Psoas muscle (tissue), 8 donors: ENCODE data around the gene KLF1. TPM values are rescaled to one million over a fixed set of nuclear protein-coding genes. Genes with fewer than 3 reads are reported as not detected.
A peak's percentile ranks its signal among the peaks of the same experiment; 100 is the strongest.

Experiments
- ATAC-seq, 4 donors: fragments of 200-7000 bp; cut with Tn5 transposase; one replicate each; pipeline ENCODE4 v1.9.1; 2020; ENCODE audit warnings: moderate library complexity in 3 of 4, mild to moderate bottlenecking in 2 of 4
- DNase-seq, 2 donors: peaks; one replicate each; pipeline ENCODE4 v3.0.0-alpha.2; 2020
- H3K27ac ChIP-seq: fragments of 200-600 bp; one replicate; pipeline ENCODE4 v1.8.0; 2022
- H3K27me3 ChIP-seq, 3 donors: fragments of 200-600 bp in 1 of 3; one replicate each; pipeline versions ENCODE4 v1.6.1 to v1.8.0; 2013 to 2022; ENCODE audit warnings: low read length in 2 of 3, mild to moderate bottlenecking in 2 of 3, moderate library complexity in 1 of 3; ENCODE audit not compliant: insufficient read depth in 3 of 3
- H3K36me3 ChIP-seq, 2 donors: fragments of 200-600 bp in 1 of 2; one replicate each; pipeline versions ENCODE4 v1.6.1 to v1.8.0; 2013 to 2022; ENCODE audit warnings: low read depth in 1 of 2, mild to moderate bottlenecking in 1 of 2, moderate library complexity in 1 of 2; ENCODE audit not compliant: insufficient read depth in 1 of 2
- H3K4me1 ChIP-seq: fragments of 200-600 bp; one replicate; pipeline ENCODE4 v1.8.0; 2022
- H3K4me3 ChIP-seq: fragments of 200-600 bp; one replicate; pipeline ENCODE4 v1.8.0; 2022; ENCODE audit warnings: mild to moderate bottlenecking
- H3K9me3 ChIP-seq: fragments of 200-600 bp; one replicate; pipeline ENCODE4 v1.8.0; 2022
- WGBS, 3 donors: extraction: QIAGEN DNeasy Blood & Tissue Kit; methylation state at CpG; one replicate each; pipeline versions ENCODE4 v1.1.6 to v1.1.7; 2013; 5-methylcytosine and 5-hydroxymethylcytosine counted together
- intact Hi-C, 2 donors: fragments of 100-400 bp; cut with DNase I; formaldehyde crosslinking; loops; one replicate each; pipeline versions ENCODE4 v1.11.0 to v1.14.2; 2022
- polyA plus RNA-seq, 3 donors: library from polyadenylated mRNA; stranded (reverse); fragments of 200-250 nt; gene quantifications; one replicate each; pipeline ENCODE4 v1.2.3, GENCODE V29; 2013
- total RNA-seq, 4 donors: library from RNA; stranded (reverse); fragmentation: NEBNext Ultra II Directional in 2 of 4; extraction: Animal tissue kit (Norgen Biotek cat#: 25700) in 2 of 4; gene quantifications; one replicate each; pipeline versions ENCODE4 v1.2.1 to v1.2.4, GENCODE V29; 2021 to 2023
- TF ChIP-seq, protein P1 (sequence below): fragments of 200-600 bp; IDR thresholded peaks from one replicate; pipeline ENCODE4 v1.8.0; 2022; ENCODE audit warnings: antibody characterized with exemption
- donor health status: healthy with polysubstance abuse.
- donor health status: DM: no; HTN: no; CAD: no; lungs with moderate emphysema.
- donor health status: Bipolar disorder and iron deficiency.
- donor health status: healthy.
- donor health status: DM: yes; HTN: yes; CAD: no.
- donor health status: DM: no; HTN: no; CAD: no.
- donor health status: DM: no; HTN: no; CAD: no.
- donor health status: DM: yes; HTN: yes; CAD: no.

Gene KLF1
- total and polyA plus RNA-seq, 7 donors = 0.18 to 0.37 (median 0.34) TPM; not detected in 4

DNA sequence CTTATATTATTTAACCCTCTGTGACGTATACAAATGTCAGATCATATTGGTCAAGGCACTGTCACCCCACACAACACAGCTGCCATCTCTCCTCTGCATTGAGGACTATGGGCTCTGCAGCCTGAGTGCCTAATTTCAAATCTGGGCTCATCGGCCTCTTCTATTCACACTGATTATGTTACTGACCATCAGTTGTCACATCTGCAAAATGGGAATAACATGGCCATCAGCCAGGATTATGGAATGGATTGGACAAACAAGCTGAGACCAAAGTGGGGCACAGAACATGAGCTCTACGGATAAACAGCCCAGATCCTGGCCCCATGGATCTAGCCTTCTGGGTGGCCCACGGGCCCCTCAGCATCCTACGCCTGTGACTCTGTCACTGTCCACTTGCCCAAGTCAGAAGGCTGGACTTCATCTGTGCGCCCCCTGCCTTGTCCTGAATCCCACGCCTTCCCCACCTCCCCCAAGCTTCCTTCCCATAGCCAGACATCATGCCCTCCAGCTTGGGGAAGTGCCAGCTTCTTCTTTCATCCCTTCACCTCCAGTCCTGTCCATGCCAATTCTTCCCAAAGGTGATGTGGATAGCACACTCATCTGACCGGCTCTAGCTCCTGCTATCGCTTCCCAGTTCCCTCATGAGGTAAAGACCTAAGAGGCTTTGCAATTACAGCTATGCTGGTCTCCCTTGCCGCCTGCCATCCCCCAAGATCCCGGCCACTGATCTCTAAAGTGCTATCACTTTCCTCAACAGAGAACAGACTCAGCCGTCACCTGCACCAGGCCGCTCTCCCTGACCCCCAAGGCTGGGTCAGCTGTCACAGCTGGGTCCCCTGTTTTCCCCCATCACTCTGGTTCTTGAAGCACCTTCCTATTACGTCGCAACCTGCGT lies 45.6 kb upstream of the KLF1 start:
- peak in 3 of 4 donors; percentile 4 to 9 (median 5) for ATAC-seq
- intact Hi-C loops = loop anchor here in 1 of 2 donors (10.0 kb wide), 1 partner anchor 128 kb away; the partner anchor contains the start of genes PRDX2, RNASEH2A and THSD8

GRCh38 chr19:12930002-12930645 lies 43.1 kb upstream of the KLF1 start:
- H3K27me3 ChIP-seq = no peaks in the 10 kb centered on the region
- peaks cover 8% of the 10 kb centered on the region for H3K4me1 ChIP-seq
- H3K9me3 ChIP-seq = no peaks in the 10 kb centered on the region
- no peak overlapping the region for H3K27ac ChIP-seq
- TF ChIP-seq, protein P1, sequence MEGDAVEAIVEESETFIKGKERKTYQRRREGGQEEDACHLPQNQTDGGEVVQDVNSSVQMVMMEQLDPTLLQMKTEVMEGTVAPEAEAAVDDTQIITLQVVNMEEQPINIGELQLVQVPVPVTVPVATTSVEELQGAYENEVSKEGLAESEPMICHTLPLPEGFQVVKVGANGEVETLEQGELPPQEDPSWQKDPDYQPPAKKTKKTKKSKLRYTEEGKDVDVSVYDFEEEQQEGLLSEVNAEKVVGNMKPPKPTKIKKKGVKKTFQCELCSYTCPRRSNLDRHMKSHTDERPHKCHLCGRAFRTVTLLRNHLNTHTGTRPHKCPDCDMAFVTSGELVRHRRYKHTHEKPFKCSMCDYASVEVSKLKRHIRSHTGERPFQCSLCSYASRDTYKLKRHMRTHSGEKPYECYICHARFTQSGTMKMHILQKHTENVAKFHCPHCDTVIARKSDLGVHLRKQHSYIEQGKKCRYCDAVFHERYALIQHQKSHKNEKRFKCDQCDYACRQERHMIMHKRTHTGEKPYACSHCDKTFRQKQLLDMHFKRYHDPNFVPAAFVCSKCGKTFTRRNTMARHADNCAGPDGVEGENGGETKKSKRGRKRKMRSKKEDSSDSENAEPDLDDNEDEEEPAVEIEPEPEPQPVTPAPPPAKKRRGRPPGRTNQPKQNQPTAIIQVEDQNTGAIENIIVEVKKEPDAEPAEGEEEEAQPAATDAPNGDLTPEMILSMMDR = no peak
- H3K36me3 ChIP-seq = peaks cover 5 to 62% of the 10 kb centered on the region in 2 donors
- ATAC-seq = no peak
- intact Hi-C loops = loop anchor here in 1 of 2 donors (10.0 kb wide), 1 partner anchor 125 kb away; the partner anchor contains the start of genes PRDX2, RNASEH2A and THSD8
- WGBS, 3 donors = 84 to 92% (median 91%) methylated on average over 19 of the region's 19 CpGs
- H3K4me3 ChIP-seq = no peak overlapping the region
- no peak for DNase-seq

More for the DNA sequence above, 45.6 kb upstream of the KLF1 start:
- Histone ChIP-seq H3K4me3 (peak overlapping the region; percentile 94), H3K9me3 (no peaks in the 10 kb centered on the region), H3K27me3 (no peaks in the 10 kb centered on the region), H3K27ac (peak overlapping the region; percentile 86), H3K4me1 (peaks cover 11% of the 10 kb centered on the region), H3K36me3 (peaks cover 5 to 37% of the 10 kb centered on the region in 2 donors)
- no peak for DNase-seq
- TF ChIP-seq, protein P1 = no peak
- 29 to 32% (median 29%) methylated on average over 16 of the region's 16 CpGs for WGBS, 3 donors

DNA sequence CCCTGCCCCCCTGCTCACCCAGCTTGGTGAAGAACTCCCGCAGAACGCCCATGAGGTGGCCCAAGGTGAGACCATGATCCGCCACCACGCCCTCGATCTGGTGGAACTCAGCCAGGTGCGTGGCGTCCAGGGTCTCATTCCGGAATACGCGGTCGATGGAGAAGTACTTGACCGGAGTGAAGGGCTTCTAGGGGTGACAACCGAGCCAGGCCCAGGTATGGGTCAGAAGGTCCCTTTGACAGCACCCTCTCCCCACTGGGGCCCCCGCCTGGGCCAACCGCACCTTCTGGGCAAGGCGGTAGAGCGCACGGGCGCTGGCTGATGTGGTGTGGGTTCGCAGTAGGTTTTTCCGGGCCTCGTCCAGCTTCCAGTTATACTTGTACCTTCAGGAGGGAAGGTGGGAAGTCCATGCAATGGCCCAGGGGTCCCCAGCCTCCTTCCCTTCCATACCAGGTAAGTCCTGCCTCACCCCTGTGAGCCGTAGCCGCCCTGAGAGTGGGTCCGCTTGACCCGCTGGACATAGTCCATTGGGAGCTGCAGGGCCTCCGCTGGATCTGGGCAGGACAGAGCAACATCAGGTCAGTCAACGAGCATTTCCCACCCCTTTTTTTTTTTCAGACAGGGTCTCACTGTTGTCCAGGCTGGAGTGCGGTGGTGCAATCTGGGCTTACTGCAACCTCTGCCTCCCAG lies 37.8 kb upstream of the KLF1 start:
- H3K4me3 ChIP-seq = no peak overlapping the region
- H3K36me3 ChIP-seq = peaks cover 23 to 79% of the 10 kb centered on the region in 2 donors
- no peaks in the 10 kb centered on the region for H3K4me1 ChIP-seq
- DNase-seq (no peak), ATAC-seq (no peak)
- H3K9me3 ChIP-seq = no peaks in the 10 kb centered on the region
- no peak overlapping the region for H3K27ac ChIP-seq
- TF ChIP-seq, protein P1 = no peak
- WGBS, 3 donors = 95 to 96% (median 95%) methylated on average over 29 of the region's 29 CpGs
- intact Hi-C loops = no loop called here
- no peaks in the 10 kb centered on the region for H3K27me3 ChIP-seq

DNA sequence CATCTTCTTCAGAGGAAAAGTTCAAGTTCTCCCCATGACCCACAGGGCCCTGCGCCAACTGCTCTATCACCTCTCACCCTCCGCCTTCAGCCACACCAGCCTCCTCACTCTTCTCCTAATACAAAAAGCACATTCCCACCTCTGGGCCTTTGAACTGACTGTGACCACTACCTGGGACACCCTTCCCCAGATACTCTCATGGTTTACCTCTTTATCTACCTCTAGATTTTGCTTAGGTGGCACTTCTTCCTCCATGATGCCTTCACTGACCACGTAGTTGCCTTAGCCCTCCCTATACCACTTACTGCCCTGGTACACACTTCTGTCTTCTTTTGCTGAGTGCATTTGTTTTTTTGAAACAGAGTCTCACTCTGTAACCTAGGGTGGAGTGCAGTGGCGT lies 36.0 kb upstream of the KLF1 start:
- intact Hi-C loops = no loop called here
- H3K4me3 ChIP-seq = no peak overlapping the region
- DNase-seq (no peak), ATAC-seq (no peak)
- H3K27me3 ChIP-seq = no peaks in the 10 kb centered on the region
- TF ChIP-seq, protein P1 = no peak
- WGBS, 3 donors = 94 to 98% (median 97%) methylated on average over 4 of the region's 4 CpGs
- no peaks in the 10 kb centered on the region for H3K9me3 ChIP-seq
- H3K4me1 ChIP-seq = peaks cover 3% of the 10 kb centered on the region
- H3K36me3 ChIP-seq = peaks cover 18 to 61% of the 10 kb centered on the region in 2 donors
- H3K27ac ChIP-seq = no peak overlapping the region
